GM12872 (cell line): ENCODE results near the gene TRUB2.

Experiments used
- TF ChIP-seq, protein P1 (sequence below): IDR thresholded peaks from 3 replicates; pipeline ENCODE4 v1.5.1; 2011; ENCODE audit warnings: low read depth, mild to moderate bottlenecking, low read length, moderate library complexity; ENCODE audit not compliant: insufficient read depth

TRUB2 gene

DNA sequence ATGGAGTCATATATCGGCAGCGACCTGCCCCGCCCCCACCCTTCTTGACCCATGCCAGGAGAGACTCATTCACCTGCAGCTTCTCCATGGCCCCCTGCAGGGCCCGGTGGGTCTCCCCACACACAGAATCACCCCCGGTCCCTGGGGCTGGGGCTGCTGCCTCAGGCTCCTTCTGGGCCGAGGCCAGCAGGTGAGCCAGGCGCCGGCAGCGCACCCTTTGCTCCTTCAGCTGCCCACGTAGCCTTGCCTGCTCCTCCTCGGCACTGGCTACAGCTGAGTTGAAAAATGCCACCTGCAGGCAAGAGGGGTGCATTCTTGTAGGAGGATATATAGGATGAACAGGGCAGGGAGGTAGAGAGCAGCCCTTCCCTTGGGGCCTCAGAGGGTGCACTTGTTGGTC is 64.3 kb downstream of the TRUB2 start:
- TF ChIP-seq, protein P1, sequence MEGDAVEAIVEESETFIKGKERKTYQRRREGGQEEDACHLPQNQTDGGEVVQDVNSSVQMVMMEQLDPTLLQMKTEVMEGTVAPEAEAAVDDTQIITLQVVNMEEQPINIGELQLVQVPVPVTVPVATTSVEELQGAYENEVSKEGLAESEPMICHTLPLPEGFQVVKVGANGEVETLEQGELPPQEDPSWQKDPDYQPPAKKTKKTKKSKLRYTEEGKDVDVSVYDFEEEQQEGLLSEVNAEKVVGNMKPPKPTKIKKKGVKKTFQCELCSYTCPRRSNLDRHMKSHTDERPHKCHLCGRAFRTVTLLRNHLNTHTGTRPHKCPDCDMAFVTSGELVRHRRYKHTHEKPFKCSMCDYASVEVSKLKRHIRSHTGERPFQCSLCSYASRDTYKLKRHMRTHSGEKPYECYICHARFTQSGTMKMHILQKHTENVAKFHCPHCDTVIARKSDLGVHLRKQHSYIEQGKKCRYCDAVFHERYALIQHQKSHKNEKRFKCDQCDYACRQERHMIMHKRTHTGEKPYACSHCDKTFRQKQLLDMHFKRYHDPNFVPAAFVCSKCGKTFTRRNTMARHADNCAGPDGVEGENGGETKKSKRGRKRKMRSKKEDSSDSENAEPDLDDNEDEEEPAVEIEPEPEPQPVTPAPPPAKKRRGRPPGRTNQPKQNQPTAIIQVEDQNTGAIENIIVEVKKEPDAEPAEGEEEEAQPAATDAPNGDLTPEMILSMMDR: no peak

DNA sequence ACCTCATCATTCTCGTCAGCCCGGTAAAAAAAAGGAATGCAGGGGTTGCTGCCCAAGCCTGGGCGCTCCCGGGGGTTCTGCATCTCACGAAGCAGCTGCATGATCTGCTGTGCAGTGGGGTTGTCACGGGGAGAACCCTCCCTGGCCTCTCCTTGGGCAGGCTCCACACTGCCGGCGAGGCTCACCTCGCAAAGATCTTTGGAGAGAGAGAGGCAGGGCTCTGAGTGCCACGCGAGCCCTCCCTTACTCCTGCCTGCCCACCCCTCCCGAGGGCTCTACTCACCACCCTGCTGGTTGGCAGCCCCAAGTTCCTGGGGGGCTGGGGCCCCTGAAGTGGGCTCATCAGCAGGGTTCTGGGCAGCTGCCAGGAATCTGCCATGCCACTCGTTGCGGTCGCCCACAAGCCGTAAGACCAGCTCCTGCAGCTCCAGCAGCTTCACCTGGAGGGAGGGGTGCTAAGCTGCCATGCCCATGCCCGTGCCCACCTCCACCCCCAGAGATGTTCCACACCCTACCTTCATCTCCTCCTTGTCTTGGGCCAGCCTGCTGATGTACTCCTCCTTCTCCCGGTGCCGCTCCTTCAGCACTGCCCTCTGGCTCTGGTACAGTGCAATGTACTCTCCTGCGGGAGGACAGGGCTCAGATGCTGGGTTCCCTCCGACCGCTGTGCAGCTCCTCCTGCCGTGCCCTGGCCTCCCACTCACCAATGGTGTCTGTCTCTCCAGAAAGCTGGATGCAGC is 65.0 kb downstream of the TRUB2 start:
- TF ChIP-seq, protein P1: no peak
